GM21367 (cell line): ENCODE data around the gene PTPRD.
A peak's percentile ranks its signal among the peaks of the same experiment; 100 is the strongest.
"Not testable (repeated sequence)": the region's sequence is repeated elsewhere in the genome, so short reads cannot be mapped to it uniquely, and the experiment has no call there.

ENCODE experiments used
- ATAC-seq: cut with Tn5 transposase; IDR thresholded peaks from one replicate; pipeline ENCODE4 v1.9.1; 2021; ENCODE audit not compliant: unreplicated experiment

Gene PTPRD

GRCh38 chr9:10488937-10489336 lies 123.9 kb downstream of the PTPRD start:
- ATAC-seq = no peak

DNA sequence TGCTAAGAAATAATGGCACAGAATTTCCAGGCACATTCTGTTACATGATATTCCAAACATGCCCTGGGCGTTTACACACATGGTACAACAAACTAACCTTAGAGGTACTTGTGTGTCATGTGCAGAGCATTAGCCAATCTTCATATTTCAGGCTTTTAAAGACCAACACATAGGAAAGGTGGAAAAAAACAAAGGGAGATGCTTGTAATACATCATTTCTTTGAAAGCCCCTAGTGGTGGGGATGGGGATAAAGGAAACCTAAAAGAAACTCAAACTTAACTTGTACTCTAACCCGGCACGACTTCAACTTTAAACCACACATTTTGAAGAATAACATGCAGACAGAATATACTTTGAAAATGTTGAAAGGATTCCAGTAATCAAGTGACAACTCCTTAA lies 133.6 kb downstream of the PTPRD start:
- ATAC-seq = no peak

GRCh38 chr9:10449201-10449617 lies 163.6 kb downstream of the PTPRD start:
- not testable (repeated sequence) for ATAC-seq

GRCh38 chr9:10447036-10447435 lies 165.8 kb downstream of the PTPRD start:
- ATAC-seq = no peak

- ATAC-seq = no peak
Measured at GRCh38 chr9:10443868-10444204, 169.0 kb downstream of the PTPRD start.

DNA sequence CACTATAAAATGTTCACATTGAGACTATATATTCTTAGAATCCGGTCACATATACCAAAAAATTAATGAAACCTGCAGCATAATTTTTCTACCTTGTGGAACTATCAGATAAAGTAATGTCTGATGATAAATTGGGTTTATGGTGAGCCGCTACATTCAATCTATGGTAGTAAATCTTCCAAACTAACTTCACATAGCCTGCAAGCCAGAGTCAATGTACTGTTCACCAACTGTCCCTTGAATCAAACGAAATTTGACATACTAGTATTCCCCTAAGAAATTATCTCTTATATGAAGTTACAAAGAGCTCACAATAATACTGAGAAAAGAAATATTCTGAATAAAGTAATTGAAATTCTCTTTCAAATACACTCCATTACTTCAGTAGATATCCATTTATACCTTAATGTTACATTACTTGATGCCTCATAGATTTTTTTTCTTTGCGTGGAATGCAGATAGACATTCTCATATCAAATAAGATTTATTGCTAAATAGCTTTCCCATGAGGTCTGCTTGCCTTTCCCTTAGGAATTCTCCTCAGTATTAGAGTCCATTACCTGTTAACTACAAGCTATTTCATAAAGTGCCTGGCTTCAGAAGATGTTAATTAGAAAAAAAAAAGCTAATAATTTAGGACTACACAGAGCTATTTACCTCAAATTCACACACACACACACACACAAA lies 169.5 kb downstream of the PTPRD start:
- ATAC-seq = no peak

DNA sequence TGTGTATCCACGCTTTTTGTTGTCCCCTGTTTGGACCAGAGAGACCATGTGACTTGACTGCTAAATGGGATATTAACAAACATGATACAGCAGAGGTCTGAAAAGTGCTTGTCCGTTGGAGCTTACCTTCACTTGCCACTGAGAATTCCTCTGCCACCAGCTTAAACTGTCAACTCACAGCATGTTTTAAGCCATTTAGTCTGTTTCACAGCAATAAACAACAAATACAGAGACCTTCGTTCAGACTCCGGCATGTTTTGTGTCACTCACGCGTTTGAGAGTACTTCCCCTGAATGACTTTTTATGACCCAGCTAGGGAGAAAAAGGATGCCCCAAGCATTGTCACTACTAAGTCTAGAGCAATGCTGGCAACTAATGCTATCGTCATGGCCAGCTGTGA lies 173.8 kb downstream of the PTPRD start:
- no peak for ATAC-seq

DNA sequence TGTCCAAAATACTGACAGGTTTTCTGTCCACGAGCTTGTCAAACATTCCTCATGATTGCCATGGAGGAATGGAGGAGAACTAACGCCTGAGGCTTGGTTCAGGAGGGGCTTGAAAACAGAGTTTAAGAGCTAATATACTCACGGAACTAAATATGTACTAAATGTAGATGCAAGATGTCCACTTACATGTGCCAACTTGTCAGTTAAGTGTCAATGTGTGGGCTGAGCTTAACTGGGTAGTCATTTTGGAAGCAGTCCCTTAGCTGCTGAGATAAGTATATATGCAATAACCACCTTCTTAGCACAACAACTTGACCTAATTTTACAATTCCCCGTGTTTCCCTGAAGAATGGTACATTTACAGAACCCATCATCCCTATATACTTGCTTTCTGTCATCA lies 176.0 kb downstream of the PTPRD start:
- ATAC-seq = no peak

- ATAC-seq = no peak
Measured at GRCh38 chr9:10434412-10434811, 178.4 kb downstream of the PTPRD start.

DNA sequence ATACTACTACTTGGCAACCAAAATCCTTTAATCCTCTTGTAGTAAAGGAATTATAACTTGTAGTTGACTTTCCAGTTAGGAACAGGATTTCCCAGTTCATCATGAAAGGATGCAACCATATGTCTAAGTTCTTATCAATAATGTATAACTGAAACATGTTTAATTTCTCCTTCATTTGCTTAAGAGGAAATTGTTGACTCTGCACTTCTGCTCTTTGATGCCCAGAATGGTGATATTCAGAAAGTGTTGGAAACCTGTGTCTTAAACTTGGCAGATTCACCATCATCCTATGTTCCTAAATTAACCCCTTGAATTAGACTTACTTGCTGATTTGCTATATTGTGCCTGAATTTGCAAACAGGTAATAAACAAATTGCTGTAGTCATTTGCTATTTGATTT lies 201.5 kb downstream of the PTPRD start:
- ATAC-seq = no peak

GRCh38 chr9:10403283-10403682 lies 209.5 kb downstream of the PTPRD start:
- ATAC-seq = no peak

- ATAC-seq = no peak
Measured at GRCh38 chr9:10396615-10397014, 216.2 kb downstream of the PTPRD start.

DNA sequence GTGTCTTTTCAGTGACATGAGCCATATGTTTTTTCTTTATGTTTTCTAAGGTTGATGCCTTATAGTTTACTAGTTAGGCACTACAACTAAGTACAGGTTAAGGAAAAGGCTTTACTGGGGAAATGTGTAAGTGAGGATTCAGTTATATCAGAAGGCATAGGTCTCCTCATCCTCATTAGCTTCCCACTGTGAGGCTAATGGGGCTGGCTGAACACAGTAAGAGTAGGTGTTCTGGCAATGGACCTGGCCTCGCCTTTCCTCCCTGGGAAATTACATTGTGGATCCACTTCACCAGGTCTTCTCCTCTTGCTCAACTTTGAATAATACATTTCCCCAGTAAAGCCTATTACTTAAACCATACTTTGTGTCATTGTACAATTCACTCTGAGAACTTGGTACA lies 225.5 kb downstream of the PTPRD start:
- no peak for ATAC-seq

DNA sequence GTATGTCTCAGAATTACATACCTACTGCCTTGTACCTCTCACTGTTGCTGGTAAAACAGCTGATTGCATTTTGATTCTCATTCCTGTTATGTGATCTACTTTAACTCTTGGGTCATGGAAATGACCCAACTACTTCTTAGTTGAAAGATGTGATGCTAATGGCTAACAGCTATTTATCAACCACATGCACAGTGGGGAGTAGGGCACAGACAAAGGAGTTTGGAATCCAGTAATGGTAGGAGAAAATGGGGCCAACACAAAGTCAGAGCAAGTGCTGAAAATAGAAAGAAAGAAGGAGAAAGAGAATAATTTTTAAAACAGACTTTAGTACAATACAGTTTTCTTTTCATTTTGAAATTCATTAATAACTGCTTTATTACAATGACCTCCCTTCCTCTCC lies 241.0 kb downstream of the PTPRD start:
- no peak for ATAC-seq

GRCh38 chr9:10366171-10366779 lies 246.5 kb downstream of the PTPRD start:
- peak; percentile 90 for ATAC-seq

DNA sequence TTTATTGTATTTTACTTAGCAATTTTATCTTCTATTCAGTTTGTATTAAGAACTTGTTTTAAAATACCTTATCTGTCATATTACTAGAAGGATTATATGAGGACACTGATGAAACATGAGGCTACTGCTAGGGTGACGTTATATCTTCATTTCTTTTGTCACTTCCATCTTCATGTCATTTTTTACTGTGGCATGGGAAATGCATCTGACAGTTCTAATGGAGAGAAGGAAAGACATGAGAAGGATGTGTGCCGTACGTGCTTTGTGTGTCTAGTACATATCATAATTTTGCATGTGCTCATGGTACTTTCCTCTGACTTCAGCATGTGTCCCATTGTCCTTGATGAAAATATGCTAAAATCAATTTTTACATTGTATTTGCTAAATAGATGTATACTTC lies 258.2 kb downstream of the PTPRD start:
- ATAC-seq = no peak

- not testable (repeated sequence) for ATAC-seq
Measured at GRCh38 chr9:10345621-10346020, 267.2 kb downstream of the PTPRD start.

GRCh38 chr9:10341057-10341456 lies 271.7 kb downstream of the PTPRD start:
- no peak for ATAC-seq

GRCh38 chr9:10339152-10339551 lies 273.6 kb downstream of the PTPRD start:
- no peak for ATAC-seq

DNA sequence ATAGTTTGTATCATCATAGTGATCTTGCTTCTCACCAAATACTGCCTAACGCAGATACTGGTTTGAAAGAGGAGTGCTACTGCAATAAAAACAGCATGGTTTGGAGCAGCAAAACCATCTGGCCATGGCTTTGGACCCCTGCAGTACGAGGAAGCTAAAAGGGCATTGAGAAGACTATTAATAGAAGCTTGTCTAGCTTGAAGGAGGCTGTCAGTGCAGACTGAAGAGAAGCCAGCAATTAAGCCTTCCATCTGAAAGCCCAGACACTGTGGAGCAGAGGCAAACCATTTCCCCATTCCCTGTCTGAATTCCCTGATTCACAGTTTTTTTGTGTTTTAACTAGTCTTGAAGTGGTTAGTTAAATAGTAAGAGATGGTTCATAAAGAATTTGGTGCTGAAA lies 281.6 kb downstream of the PTPRD start:
- no peak for ATAC-seq

GRCh38 chr9:10282084-10282483 lies 330.7 kb downstream of the PTPRD start:
- no peak for ATAC-seq

- no peak for ATAC-seq
Measured at GRCh38 chr9:10274988-10275387, 337.8 kb downstream of the PTPRD start.

DNA sequence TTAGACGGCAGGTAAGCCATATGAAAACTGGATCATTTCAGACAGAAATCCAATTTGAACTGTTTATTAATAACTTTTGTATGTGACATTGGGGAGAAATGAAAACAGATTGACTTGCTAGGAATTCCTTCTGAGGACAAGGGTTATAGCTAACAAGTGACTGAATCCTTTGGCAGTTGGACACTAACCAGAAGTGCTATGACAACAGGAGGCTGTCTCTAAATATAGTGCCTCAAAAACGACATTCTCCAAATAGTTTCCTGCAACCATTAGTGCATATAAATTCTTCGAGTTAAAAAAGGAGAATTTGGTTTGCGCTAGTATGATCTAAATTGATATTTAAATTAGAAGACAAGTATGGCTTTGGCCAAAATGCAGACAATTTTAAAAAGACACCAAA lies 338.6 kb downstream of the PTPRD start:
- ATAC-seq = no peak
